Keratinocyte (primary cell): Measurements from ENCODE around the gene FBRSL1. TPM values are rescaled to one million over a fixed set of nuclear protein-coding genes. Genes with fewer than 3 reads are reported as not detected.

ENCODE experiments used
- DNase-seq: peaks from one replicate; pipeline ENCODE4 v3.0.0-alpha.2; 2011; ENCODE audit warnings: low read depth, missing footprints, low spot score
- FAIRE-seq: peaks from 2 replicates; lab custom pipeline; 2011; peaks lifted over from hg19 to GRCh38; lab: Jason Lieb, UNC
- H2AFZ ChIP-seq: 2 replicates; pipeline ENCODE4 v1.6.0; 2012; ENCODE audit warnings: low read length, control low read depth, inconsistent platforms; ENCODE audit not compliant: control insufficient read depth
- H3K27ac ChIP-seq: 2 replicates; pipeline ENCODE4 v1.5.1; 2011; ENCODE audit warnings: low read length; ENCODE audit not compliant: control insufficient read depth, insufficient read depth
- H3K27me3 ChIP-seq: 3 replicates; pipeline ENCODE4 v1.6.0; 2011; ENCODE audit warnings: low read length; ENCODE audit not compliant: control insufficient read depth, insufficient read depth; ENCODE audit errors: extremely low read depth
- H3K36me3 ChIP-seq, 2 experiments: 2 replicates in 1 of 2; 3 replicates in 1 of 2; pipeline ENCODE4 v1.5.1; 2011; ENCODE audit warnings: low read length in 2 of 2, mild to moderate bottlenecking in 1 of 2; ENCODE audit not compliant: control insufficient read depth in 2 of 2, insufficient read depth in 2 of 2; ENCODE audit errors: extremely low read depth in 1 of 2
- H3K4me1 ChIP-seq: 3 replicates; pipeline ENCODE4 v1.5.1; 2011; ENCODE audit warnings: low read length; ENCODE audit not compliant: control insufficient read depth, insufficient read depth; ENCODE audit errors: extremely low read depth
- H3K4me2 ChIP-seq: 3 replicates; pipeline ENCODE4 v1.6.0; 2011; ENCODE audit warnings: low read depth, low read length; ENCODE audit not compliant: control insufficient read depth, insufficient read depth; ENCODE audit errors: extremely low read depth
- H3K4me3 ChIP-seq, 3 experiments: fragments of 200-600 bp in 1 of 3; sonication (generic) in 1 of 3; 2 replicates in 2 of 3; 3 replicates in 1 of 3; pipeline ENCODE4 v1.5.1; 2011 to 2016; ENCODE audit warnings: low read length in 3 of 3, mild to moderate bottlenecking in 3 of 3, control low read depth in 2 of 3, inconsistent platforms in 1 of 3, low read depth in 1 of 3, mixed read lengths in 1 of 3, mixed run types in 1 of 3, moderate library complexity in 1 of 3; ENCODE audit not compliant: control insufficient read depth in 2 of 3, insufficient read depth in 2 of 3; ENCODE audit errors: extremely low read depth in 1 of 3
- H3K79me2 ChIP-seq: 2 replicates; pipeline ENCODE4 v1.6.0; 2012; ENCODE audit warnings: low read length; ENCODE audit not compliant: control insufficient read depth, insufficient read depth
- H3K9ac ChIP-seq: 3 replicates; pipeline ENCODE4 v1.6.0; 2011; ENCODE audit warnings: low read length; ENCODE audit not compliant: control insufficient read depth, insufficient read depth; ENCODE audit errors: extremely low read depth
- H3K9me1 ChIP-seq: 3 replicates; pipeline ENCODE4 v1.6.0; 2011; ENCODE audit warnings: low read length; ENCODE audit not compliant: control insufficient read depth, insufficient read depth; ENCODE audit errors: extremely low read depth
- H3K9me3 ChIP-seq: 2 replicates; pipeline ENCODE4 v1.5.1; 2012; ENCODE audit warnings: low read depth, low read length; ENCODE audit not compliant: control insufficient read depth
- H4K20me1 ChIP-seq: 3 replicates; pipeline ENCODE4 v1.6.0; 2011; ENCODE audit warnings: low read length; ENCODE audit not compliant: control insufficient read depth, insufficient read depth; ENCODE audit errors: extremely low read depth
- EZH2 ChIP-seq: IDR thresholded peaks from one replicate; pipeline ENCODE4 v1.6.1; 2012; ENCODE audit warnings: inconsistent platforms, mild to moderate bottlenecking, low read length, moderate library complexity
- dilution Hi-C: fragments of 300-500 bp; cut with MboI; formaldehyde crosslinking; loops from one replicate; pipeline ENCODE4 v1.7.0; 2020; ENCODE audit warnings: low sequenced_read_pairs; ENCODE audit not compliant: extremely low pct_ligation_motif_present
- polyA plus RNA-seq, 5 experiments: library from polyadenylated mRNA; depleted of rRNA in 3 of 5; stranded (reverse) in 3 of 5; stranded (forward) in 1 of 5; unstranded in 1 of 5; fragments of >200 nt; gene quantifications; 1 replicate in 1 of 5; 2 replicates in 3 of 5; 3 replicates in 1 of 5; pipeline versions ENCODE4 v1.2.1 to v1.2.3, GENCODE V29; 2011 to 2012; ENCODE audit warnings: missing spikeins in 2 of 5, low read depth in 1 of 5, low replicate concordance in 1 of 5
- TF ChIP-seq, protein P1 (sequence below), 3 experiments: IDR thresholded peaks in 1 of 3; conservative IDR thresholded peaks in 1 of 3; optimal IDR thresholded peaks in 1 of 3; 2 replicates in 2 of 3; 3 replicates in 1 of 3; pipeline versions ENCODE3 to v1.5.1; 2011; ENCODE audit warnings: low read length in 3 of 3, mild to moderate bottlenecking in 3 of 3, moderate library complexity in 2 of 3, control low read depth in 1 of 3, inconsistent platforms in 1 of 3; ENCODE audit not compliant: insufficient read depth in 2 of 3; ENCODE audit errors: extremely low read depth in 1 of 3

The FBRSL1 gene
- polyA plus RNA-seq, 1 donor (not counting 4 experiments of a cell fraction or from before 2014, with no cell fraction given) = 0.89 TPM

DNA sequence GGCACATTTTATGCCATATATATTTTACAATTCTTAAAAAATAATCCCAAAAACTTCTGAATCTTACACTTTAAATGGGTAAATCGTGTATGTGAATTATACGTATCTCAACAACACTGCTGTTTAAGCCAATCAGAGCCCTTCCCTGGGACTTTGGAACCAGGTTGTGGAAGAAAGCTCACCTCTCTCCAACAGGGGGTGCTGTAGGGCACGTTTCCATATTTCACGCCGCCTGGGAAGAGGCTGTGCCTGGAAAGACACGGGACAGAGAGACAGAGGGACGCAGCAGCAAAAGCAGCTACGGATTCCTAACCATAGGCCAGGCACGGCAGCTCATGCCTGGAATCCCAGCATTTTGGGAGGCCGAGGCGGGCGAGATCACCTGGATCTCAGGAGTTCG, 29.4 kb upstream of the FBRSL1 start:
- no peak for DNase-seq
- TF ChIP-seq EZH2 = no peak
- TF ChIP-seq, protein P1, sequence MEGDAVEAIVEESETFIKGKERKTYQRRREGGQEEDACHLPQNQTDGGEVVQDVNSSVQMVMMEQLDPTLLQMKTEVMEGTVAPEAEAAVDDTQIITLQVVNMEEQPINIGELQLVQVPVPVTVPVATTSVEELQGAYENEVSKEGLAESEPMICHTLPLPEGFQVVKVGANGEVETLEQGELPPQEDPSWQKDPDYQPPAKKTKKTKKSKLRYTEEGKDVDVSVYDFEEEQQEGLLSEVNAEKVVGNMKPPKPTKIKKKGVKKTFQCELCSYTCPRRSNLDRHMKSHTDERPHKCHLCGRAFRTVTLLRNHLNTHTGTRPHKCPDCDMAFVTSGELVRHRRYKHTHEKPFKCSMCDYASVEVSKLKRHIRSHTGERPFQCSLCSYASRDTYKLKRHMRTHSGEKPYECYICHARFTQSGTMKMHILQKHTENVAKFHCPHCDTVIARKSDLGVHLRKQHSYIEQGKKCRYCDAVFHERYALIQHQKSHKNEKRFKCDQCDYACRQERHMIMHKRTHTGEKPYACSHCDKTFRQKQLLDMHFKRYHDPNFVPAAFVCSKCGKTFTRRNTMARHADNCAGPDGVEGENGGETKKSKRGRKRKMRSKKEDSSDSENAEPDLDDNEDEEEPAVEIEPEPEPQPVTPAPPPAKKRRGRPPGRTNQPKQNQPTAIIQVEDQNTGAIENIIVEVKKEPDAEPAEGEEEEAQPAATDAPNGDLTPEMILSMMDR (optimal IDR thresholded peaks at IDR 0.05 in 1 of 3, IDR thresholded peaks at IDR 0.05 in 1 of 3, conservative IDR thresholded peaks at IDR 0.05 in 1 of 3; ENCODE audit: extremely low read depth in 1 of 3, insufficient read depth in 2 of 3, low read length in 3 of 3) = peak in 1 of 3 experiments; percentile 23
- no peaks in the 10 kb centered on the region for H3K36me3 ChIP-seq
- dilution Hi-C loops = no loop called here
- no peaks in the 10 kb centered on the region for H4K20me1 ChIP-seq
- FAIRE-seq = no peak
- peaks cover 6% of the 10 kb centered on the region for H3K27me3 ChIP-seq
- H3K79me2 ChIP-seq = no peaks in the 10 kb centered on the region
- H3K9me1 ChIP-seq = no peaks in the 10 kb centered on the region
- no peak overlapping the region for H2AFZ ChIP-seq
- no peak overlapping the region for H3K9ac ChIP-seq
- no peaks in the 10 kb centered on the region for H3K4me1 ChIP-seq
- H3K4me3 ChIP-seq = no peak overlapping the region
- H3K9me3 ChIP-seq = peaks cover 10% of the 10 kb centered on the region
- H3K4me2 ChIP-seq = no peak overlapping the region
- no peak overlapping the region for H3K27ac ChIP-seq

DNA sequence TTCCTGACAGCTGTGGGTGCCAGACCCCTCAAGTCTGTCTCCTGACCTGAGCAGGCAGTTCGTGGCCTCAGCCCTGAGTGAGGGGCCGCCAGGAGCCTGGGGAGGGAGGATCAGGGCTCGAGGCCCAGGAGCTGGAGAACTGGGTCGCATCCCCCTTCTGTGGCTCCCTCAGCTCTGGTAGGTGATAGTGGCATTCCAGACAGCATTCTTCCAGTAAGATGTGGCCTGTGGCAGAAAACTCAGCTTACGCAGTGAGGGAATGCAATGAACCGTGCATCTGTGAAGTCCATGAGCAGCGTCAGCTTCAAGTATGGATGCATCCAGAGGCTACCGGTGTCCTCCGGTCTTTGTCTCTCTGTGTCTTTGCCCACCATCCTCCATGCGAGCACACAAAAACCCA, 28.4 kb upstream of the FBRSL1 start:
- H3K9me3 ChIP-seq = peaks cover 5% of the 10 kb centered on the region
- no peak overlapping the region for H3K4me2 ChIP-seq
- H3K9ac ChIP-seq = no peak overlapping the region
- H3K36me3 ChIP-seq = no peaks in the 10 kb centered on the region
- FAIRE-seq = no peak
- dilution Hi-C loops = no loop called here
- DNase-seq = no peak
- H3K79me2 ChIP-seq = no peaks in the 10 kb centered on the region
- H3K4me1 ChIP-seq = no peaks in the 10 kb centered on the region
- no peak overlapping the region for H3K4me3 ChIP-seq
- no peaks in the 10 kb centered on the region for H3K9me1 ChIP-seq
- TF ChIP-seq EZH2 = no peak
- TF ChIP-seq, protein P1 (optimal IDR thresholded peaks at IDR 0.05 in 1 of 3, IDR thresholded peaks at IDR 0.05 in 1 of 3, conservative IDR thresholded peaks at IDR 0.05 in 1 of 3; ENCODE audit: extremely low read depth in 1 of 3, insufficient read depth in 2 of 3, low read length in 3 of 3) = no peak
- H2AFZ ChIP-seq = no peak overlapping the region
- H3K27ac ChIP-seq = no peak overlapping the region
- no peaks in the 10 kb centered on the region for H4K20me1 ChIP-seq
- H3K27me3 ChIP-seq = peaks cover 6% of the 10 kb centered on the region
